DMS 273 (cell line): ENCODE data around the gene CD3D.

Experiments
- DNase-seq: peaks from one replicate; lab custom pipeline; 2025; ENCODE audit not compliant: unreplicated experiment; lab: John Stamatoyannopoulos, UW

Gene CD3D

GRCh38 chr11:118342503-118343161 lies at the start of gene CD3D:
CD3D (minus strand) TSS chr11:118342705; CDS start chr11:118342607, 98 bp downstream.
- no peak for DNase-seq

DNA sequence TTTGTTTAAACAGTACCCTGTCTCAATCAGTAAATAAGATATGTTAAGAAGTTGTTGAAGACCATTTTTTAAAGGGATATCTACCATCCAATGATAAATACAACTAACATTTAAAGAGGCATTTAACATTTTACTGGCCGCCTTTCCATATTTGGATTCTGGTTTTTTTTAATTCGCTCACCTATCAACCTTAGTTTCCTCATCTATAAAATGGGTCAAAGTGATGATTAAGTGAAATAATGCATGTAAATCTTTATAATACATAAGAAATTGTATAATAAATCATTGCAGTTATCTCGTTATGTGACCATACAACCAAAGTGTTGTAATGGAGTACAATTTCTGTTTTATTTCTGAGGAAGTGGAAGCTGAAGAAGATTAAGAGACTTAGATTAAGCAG lies 41.2 kb upstream of the CD3D start:
- no peak for DNase-seq

- DNase-seq = no peak
These were observed 40.4 kb upstream of the CD3D start for GRCh38 chr11:118382954-118383353.

- no peak for DNase-seq
These were observed 38.1 kb upstream of the CD3D start for GRCh38 chr11:118380571-118380970.

DNA sequence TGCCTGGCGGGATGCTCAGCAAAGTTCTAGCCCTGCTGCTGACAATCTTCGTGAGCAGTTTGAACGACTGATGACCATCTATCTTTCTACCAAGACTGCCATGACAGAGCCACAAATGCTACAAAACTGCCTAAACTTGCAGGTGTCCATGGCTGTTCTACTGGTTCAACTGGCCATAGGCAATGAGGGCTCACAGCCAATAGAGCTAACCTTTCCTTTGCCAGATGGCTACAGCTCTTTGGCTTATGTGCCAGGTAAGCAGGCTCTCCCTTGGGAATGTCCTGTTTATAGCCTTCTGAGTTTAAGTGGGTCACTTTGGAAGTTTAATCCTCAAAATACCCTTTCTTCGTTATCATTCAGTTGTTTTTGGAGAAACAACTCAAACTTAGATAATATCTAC lies 37.0 kb upstream of the CD3D start:
- DNase-seq = no peak

GRCh38 chr11:118375978-118376377 lies 33.5 kb upstream of the CD3D start:
- no peak for DNase-seq

- no peak for DNase-seq
These were observed 32.2 kb upstream of the CD3D start for GRCh38 chr11:118374729-118375128.

GRCh38 chr11:118373871-118374270 lies 31.4 kb upstream of the CD3D start:
- DNase-seq = no peak

DNA sequence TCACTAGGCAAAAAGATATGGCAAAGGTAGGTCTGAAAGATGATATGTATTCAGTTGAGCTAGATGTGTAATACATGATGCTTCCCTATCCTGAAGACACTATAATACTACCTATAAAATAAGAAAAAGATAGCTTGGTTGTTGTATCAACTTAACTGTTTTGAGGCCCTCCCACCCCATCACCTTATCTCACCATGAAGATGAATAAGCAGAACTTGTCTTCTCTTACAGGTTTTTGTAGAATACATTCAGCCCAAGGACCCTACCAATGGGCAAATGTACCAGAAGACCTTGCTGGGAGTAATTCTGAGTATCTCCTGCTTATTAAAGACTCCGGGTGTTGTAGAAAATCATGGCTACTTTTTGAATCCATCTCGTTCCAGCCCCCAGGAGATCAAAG lies 30.8 kb upstream of the CD3D start:
- no peak for DNase-seq

DNA sequence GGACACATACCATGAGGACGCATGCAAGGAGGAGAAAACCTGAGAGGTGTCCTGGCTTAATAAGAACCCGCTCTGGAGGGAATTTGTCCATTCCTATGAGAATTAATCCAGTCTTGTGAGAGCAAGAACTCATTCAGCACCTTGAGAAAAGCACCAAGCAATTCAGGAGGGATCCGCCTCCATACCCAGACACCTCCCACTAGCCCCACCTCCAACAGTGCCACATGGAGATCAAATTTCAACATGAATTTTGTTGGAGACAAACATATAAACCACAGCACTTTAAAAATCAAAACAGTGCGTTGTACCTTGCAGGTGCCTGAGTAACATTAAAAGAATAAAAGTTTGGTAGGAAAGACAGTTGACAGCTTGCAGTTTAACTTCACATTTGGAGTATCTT lies 28.3 kb upstream of the CD3D start:
- DNase-seq = peak; percentile 2

DNA sequence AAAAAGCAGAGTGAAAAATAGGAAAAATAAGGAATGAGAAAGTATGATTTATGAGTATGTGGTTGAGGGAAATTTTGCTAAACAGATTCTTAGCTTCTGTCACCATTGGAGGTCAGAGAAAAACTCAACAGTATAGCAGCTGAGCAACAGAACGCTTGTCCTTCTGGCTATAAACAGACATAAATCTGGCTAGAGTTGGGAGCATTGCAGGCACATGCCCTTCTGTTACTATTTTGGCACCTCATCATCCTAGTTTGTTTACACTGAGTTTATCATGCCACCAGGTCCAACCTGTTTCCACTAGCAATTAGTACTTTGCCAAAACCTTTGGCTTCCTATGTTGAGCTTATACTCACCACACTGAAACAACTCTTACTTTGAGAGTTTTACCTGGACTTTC lies 23.8 kb upstream of the CD3D start:
- peak; percentile 49 for DNase-seq

DNA sequence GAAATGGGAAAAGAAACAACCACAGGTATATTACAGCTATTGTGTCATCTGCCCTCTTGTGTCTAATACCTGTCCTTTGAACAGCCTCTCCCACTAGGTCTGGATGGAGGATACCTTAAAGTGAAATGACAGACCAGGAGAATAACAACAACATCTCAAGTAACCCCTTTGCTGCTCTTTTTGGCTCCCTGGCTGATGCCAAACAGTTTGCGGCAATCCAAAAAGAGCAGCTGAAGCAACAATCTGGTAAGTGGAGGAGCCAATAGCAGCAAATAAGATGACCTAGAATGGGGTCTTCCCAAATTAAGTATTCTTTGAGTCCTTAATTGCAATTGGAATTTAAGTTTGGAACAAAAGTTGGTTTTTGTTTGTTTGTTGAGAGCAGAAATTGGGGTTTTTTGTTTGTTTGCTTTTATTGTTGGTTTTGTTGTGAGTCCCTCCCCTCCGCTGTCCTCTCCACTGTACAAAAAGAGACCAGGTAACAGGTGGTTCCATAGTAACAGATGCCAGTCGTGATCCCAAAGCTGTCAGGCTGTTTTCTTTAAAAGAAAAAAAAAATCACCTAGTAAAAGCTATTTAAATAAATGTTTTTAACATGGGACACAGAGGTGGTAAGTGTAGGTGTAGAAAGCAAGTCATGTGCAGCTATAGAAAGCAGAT lies 22.6 kb upstream of the CD3D start:
- DNase-seq = peak; percentile 9

GRCh38 chr11:118359295-118359958 lies 16.9 kb upstream of the CD3D start, which contains the start of gene UBE4A:
UBE4A (plus strand) TSS chr11:118359600; CDS start chr11:118365081, 5,481 bp downstream.
- DNase-seq = peak; percentile 95

GRCh38 chr11:118358071-118358470 lies 15.6 kb upstream of the CD3D start:
- no peak for DNase-seq

DNA sequence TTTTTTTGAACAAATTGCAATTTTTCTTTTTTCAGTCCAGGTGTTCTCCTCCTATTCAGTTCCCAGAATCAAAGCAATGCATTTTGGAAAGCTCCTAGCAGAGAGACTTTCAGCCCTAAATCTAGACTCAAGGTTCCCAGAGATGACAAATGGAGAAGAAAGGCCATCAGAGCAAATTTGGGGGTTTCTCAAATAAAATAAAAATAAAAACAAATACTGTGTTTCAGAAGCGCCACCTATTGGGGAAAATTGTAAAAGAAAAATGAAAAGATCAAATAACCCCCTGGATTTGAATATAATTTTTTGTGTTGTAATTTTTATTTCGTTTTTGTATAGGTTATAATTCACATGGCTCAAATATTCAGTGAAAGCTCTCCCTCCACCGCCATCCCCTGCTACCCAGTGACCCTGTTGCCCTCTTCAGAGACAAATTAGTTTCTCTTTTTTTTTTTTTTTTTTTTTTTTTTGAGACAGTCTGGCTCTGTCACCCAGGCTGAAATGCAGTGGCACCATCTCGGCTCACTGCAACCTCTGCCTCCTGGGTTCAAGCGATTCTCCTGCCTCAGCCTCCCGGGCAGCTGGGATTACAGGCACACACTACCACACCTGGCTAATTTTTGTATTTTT lies 10.7 kb upstream of the CD3D start:
- DNase-seq = peak; percentile 37

GRCh38 chr11:118349475-118349874 lies 7.0 kb upstream of the CD3D start:
- DNase-seq = no peak

- DNase-seq = no peak
These were observed 1.5 kb upstream of the CD3D start, which contains the start of gene CD3G for GRCh38 chr11:118343981-118344515. CD3G (plus strand) TSS chr11:118344344; CDS start chr11:118344424, 80 bp downstream.

GRCh38 chr11:118343248-118343647 lies 743 bp upstream of the CD3D start:
- DNase-seq = no peak

DNA sequence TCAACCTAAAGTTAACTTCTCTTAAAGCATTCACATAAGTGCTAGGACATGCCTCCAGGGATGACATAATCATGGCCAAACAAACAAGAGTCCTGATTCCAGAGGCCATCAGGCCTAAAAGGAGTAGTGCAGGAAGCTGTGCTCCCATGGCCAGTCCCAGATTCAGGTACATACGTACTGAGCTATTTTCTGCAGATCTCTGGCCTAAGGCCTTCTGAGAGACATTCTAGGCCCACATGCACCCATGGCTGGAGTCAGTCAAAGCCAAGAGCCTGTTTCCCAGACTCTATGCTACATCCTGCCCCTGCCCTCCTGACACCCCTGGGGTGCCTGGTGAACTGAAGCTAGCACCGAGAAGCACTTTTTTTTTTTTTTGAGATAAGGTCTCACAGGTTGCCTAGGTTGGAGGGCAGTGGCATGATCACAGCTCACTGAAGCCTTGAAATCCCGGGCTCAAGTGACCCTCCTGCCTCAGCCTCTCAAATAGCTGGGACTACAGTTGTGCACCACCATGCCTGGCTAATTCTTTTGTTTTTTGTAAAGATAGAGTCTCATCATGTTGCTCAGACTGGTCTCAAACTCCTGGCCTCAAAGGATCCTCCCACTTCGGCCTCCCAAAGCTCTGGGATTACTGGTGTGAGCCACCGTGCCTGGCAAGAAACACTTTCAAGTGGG lies 553 bp downstream of the CD3D start:
- DNase-seq = no peak

DNA sequence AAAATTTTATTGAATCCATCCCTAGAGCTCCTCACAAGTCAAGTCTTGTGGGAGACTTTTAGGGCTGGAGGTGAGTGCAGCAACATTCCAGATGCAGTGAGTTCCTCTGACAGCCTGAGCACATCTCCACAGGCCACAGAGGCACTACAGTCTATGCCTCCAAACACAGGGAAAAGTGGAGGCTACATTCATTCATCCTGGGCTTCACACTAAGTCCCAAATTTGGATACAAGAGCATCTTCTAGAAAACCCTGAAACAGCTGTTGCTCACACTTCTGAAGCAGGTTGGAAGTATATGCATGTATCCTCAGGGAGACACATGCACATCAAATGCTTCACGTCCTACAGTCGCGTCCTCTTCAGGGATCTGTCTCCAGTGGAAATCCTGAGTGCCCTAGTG lies 1.2 kb downstream of the CD3D start:
- no peak for DNase-seq

- DNase-seq = no peak
These were observed 2.1 kb downstream of the CD3D start for GRCh38 chr11:118340449-118340848.
